Coronary artery (tissue), 2 donors: ENCODE data around the gene POU5F1.

Source experiments
- DNase-seq: peaks from one replicate; pipeline ENCODE4 v3.0.0-alpha.2; 2017; ENCODE audit warnings: low spot score
- H3K27ac ChIP-seq, 2 donors: fragments of 200-600 bp; sonication (generic); one replicate each; pipeline ENCODE4 v1.5.1; 2016 to 2019
- H3K4me3 ChIP-seq: fragments of 200-600 bp; sonication (generic); 2 replicates; pipeline ENCODE4 v1.5.1; 2016; ENCODE audit warnings: mild to moderate bottlenecking, moderate library complexity
- TF ChIP-seq, protein P1 (sequence below): fragments of 200-600 bp; sonication (generic); IDR thresholded peaks from one replicate; pipeline ENCODE4 v1.5.1; 2019; ENCODE audit warnings: antibody characterized with exemption

POU5F1 gene

DNA sequence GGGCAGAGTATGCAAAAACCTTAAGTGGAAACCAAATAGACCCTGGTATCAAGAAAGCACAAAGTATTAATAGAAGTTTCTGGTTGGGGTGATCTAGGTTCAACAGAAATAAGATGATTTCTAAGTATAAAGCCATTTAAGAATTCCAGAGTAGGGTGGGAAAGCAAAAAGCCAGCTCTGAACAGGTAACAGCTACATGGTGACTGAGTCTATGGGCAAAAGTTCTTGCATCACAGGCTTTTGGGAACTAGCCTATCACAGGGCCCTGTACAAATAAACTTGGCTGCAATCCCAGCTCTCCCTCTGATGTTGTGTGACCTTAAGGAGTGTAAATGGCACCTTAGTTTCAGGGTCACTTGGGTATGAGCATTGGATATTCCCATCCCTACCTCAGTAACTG lies 6.6 kb downstream of the POU5F1 start:
- no peak for DNase-seq
- Histone ChIP-seq H3K27ac (no peak overlapping the region), H3K4me3 (no peak overlapping the region)
- TF ChIP-seq, protein P1, sequence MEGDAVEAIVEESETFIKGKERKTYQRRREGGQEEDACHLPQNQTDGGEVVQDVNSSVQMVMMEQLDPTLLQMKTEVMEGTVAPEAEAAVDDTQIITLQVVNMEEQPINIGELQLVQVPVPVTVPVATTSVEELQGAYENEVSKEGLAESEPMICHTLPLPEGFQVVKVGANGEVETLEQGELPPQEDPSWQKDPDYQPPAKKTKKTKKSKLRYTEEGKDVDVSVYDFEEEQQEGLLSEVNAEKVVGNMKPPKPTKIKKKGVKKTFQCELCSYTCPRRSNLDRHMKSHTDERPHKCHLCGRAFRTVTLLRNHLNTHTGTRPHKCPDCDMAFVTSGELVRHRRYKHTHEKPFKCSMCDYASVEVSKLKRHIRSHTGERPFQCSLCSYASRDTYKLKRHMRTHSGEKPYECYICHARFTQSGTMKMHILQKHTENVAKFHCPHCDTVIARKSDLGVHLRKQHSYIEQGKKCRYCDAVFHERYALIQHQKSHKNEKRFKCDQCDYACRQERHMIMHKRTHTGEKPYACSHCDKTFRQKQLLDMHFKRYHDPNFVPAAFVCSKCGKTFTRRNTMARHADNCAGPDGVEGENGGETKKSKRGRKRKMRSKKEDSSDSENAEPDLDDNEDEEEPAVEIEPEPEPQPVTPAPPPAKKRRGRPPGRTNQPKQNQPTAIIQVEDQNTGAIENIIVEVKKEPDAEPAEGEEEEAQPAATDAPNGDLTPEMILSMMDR, result no peak

DNA sequence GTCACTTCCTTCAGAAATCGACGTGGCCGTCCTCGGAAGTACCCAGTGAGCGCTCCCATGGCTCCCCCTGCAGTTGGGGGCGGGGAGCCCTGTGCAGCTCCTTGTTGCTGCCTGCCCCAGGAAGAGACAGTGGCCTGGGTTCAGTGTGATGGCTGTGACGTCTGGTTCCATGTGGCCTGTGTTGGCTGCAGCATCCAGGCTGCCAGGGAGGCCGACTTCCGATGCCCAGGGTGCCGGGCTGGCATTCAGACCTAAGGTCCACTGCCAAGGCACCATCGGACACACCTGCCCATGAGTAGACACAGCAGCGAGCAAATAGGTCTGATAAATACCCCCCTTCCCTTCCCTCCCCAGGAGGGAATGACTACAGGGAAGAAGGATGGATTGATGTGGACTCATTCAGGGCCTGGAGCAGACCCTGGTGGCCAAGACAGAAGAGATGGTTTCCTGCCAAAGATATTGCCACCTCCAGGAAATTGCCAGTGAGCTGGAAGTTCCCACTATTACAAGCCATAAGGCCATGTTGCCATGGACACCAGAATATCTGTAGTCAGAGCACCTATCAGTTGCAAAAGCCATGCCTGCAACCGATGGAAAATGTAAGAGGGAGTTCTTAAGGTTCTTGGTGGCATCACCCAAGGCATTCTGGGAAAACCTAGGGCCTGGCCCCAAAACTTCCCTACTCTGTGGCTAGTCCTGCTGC lies 7.9 kb downstream of the POU5F1 start:
- Histone ChIP-seq H3K4me3 (no peak overlapping the region), H3K27ac (no peak overlapping the region)
- no peak for DNase-seq
- TF ChIP-seq, protein P1, result no peak

DNA sequence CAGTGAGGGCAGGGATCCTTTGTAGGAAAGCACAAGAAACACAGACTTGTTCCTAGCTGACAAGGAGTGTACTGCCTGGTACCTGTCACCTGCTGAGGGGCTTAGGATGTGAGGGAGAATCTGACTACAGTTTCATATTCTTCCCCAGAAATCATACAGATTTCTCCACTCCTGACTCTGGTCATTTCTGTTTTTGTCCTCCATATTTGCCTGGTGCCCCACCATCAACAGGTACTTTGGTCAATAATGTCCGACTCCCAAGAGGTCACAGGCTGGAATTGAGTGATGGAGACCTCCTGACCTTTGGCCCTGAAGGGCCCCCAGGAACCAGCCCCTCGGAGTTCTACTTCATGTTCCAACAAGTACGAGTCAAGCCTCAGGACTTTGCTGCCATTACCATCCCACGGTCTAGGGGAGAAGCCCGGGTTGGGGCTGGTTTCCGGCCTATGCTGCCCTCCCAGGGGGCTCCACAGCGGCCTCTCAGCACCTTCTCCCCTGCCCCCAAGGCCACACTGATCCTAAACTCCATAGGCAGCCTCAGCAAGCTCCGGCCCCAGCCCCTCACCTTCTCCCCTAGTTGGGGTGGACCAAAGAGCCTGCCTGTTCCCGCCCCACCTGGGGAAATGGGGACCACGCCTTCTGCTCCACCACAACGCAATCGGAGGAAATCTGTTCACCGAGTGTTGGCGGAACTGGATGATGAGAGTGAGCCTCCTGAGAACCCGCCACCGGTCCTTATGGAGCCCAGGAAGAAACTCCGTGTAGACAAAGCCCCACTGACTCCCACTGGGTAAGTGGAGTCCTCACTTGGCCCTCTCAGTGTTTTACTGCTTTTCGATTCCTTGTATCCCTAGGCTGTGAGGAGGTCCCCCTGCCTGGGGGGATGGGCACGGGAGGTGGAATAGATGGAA lies 9.0 kb downstream of the POU5F1 start:
- Histone ChIP-seq H3K27ac (no peak overlapping the region), H3K4me3 (no peak overlapping the region)
- TF ChIP-seq, protein P1, result no peak
- no peak for DNase-seq

DNA sequence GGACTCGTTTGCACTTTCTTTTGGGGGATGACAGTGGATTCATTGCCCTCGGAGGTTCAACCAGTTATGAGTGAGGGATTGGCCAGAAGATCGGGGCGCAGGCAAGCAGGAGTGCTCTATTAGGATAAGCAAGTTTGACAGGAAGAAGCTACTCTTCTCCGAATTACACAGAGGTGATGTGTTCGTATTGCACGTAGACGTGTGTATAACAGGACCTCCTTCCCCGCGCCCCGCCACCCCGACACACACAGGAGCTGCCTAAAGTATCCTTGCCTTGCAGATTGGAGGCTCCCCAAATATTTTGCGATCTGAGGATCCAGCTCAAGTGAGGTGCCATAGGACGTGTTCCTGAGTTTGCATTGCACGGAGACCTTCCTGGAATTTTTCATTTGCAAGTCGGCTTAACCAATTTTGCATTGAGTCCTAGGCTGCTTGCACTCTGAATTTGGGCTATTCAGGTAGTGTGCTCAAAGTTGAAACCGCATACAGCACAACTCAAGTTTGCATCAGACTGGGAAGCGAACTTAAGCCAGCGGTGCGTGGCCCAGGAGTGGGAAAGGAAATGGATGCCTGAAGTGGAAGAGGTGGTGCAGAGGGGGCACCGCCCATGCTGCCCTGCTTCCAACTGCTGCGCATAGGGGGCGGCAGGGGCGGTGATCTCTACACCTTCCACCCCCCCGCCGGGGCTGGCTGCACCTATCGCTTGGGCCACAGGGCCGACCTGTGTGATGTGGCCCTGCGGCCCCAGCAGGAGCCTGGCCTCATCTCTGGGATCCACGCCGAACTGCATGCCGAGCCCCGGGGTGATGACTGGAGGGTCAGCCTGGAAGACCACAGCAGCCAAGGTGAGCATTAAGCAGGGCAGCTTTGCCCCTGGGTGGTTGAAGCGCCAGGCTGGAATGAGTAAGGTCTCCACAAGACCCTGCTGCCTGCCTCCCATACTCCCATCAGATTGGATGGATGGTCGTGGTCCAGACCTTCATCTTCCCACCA lies 11.3 kb downstream of the POU5F1 start:
- TF ChIP-seq, protein P1, result no peak
- peak overlapping the region in 1 of 2 donors; percentile 72 for H3K27ac ChIP-seq
- peak overlapping the region; percentile 82 for H3K4me3 ChIP-seq
- no peak for DNase-seq

DNA sequence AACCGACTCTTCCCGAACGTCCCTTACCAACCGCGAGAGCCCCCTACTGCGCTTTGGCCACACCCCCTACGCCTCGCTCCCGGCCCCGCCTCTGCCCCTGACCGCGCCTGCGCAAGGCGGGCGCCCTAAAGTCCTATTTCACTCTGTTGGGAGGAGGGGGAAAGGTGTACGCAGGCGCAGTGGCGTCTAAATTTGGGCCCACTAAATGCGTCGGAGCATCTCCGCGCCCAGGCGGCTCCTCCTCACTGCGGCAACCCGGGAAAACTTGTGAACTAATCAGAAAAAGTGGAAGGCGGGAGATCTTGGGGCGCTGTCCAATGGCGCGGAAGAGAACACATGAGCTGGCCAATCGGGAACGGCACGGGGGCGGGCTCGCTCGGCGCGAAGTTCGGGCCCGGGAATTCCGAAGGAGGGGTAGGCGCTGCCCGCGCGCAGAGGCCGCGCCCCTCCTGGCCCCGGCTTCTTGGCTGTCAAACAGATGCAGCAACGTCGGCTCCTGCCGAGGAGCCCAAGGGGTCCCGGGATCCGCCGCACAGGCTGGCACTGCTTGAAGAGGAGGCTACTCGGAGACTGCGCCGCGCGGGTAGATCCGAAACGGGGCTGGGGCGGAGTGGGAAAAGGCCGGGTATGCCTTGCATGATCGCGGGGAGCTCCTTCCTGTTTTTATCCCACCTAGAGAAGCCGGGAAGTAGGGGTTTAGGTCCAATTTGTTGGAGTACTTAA lies 12.2 kb downstream of the POU5F1 start, which contains the start of gene TCF19:
Gene TCF19 (plus strand): TSS at position 450 of the 723 bp plus-strand sequence. CDS start 881 bp downstream, outside the sequence.
- peak within 1 kb of the TSS; percentile 63 to 88 for H3K27ac ChIP-seq
- peak; percentile 99 for DNase-seq
- TF ChIP-seq, protein P1, result no peak

More for the DNA sequence above, 12.2 kb downstream of the POU5F1 start, which contains the start of gene TCF19:
- H3K4me3 ChIP-seq, result peak within 1 kb of the TSS; percentile 82
